Mucosa of rectum (tissue), 2 donors: Measurements from ENCODE around the gene ATP6V0C.

ENCODE experiments used
- H3K27ac ChIP-seq, 2 donors: one replicate each; pipeline ENCODE4 v1.7.0; 2013; ENCODE audit warnings: inconsistent platforms in 2 of 2, low read depth in 2 of 2, low read length in 2 of 2
- H3K27me3 ChIP-seq, 2 donors: one replicate each; pipeline ENCODE4 v1.7.0; 2013; ENCODE audit warnings: low read length in 2 of 2; ENCODE audit not compliant: control insufficient read depth in 2 of 2, insufficient read depth in 2 of 2
- H3K36me3 ChIP-seq, 2 donors: one replicate each; pipeline ENCODE4 v1.7.0; 2013; ENCODE audit warnings: low read length in 2 of 2; ENCODE audit not compliant: control insufficient read depth in 2 of 2, insufficient read depth in 2 of 2
- H3K4me1 ChIP-seq, 2 donors: one replicate each; pipeline ENCODE4 v1.7.0; 2013; ENCODE audit warnings: low read length in 2 of 2, mild to moderate bottlenecking in 1 of 2; ENCODE audit not compliant: control insufficient read depth in 2 of 2, insufficient read depth in 2 of 2
- H3K4me3 ChIP-seq, 2 donors: one replicate each; pipeline ENCODE4 v1.7.0; 2013; ENCODE audit warnings: low read length in 2 of 2
- H3K9ac ChIP-seq, 2 donors: one replicate each; pipeline ENCODE4 v1.7.0; 2013; ENCODE audit warnings: low read length in 2 of 2, low read depth in 1 of 2, mild to moderate bottlenecking in 1 of 2
- H3K9me3 ChIP-seq, 2 donors: one replicate each; pipeline ENCODE4 v1.7.0; 2013; ENCODE audit warnings: low read length in 2 of 2; ENCODE audit not compliant: control insufficient read depth in 2 of 2
- donor health status: healthy.
- donor health status: Normal muscosa, but diverticular disease.

The ATP6V0C gene

GRCh38 chr16:2483939-2484897, 29.5 kb upstream of the ATP6V0C start:
- Histone ChIP-seq H3K9me3 (no peaks in the 10 kb centered on the region), H3K9ac (no peak overlapping the region), H3K4me1 (peaks cover 15 to 29% of the 10 kb centered on the region in 2 donors), H3K36me3 (no peaks in the 10 kb centered on the region), H3K27ac (no peak overlapping the region), H3K27me3 (no peaks in the 10 kb centered on the region), H3K4me3 (no peak overlapping the region)

GRCh38 chr16:2484898-2485508, 28.7 kb upstream of the ATP6V0C start:
- peaks cover 15 to 29% of the 10 kb centered on the region in 2 donors for H3K4me1 ChIP-seq
- no peak overlapping the region for H3K4me3 ChIP-seq
- H3K27me3 ChIP-seq = no peaks in the 10 kb centered on the region
- no peaks in the 10 kb centered on the region for H3K9me3 ChIP-seq
- H3K9ac ChIP-seq = no peak overlapping the region
- no peaks in the 10 kb centered on the region for H3K36me3 ChIP-seq
- no peak overlapping the region for H3K27ac ChIP-seq

DNA sequence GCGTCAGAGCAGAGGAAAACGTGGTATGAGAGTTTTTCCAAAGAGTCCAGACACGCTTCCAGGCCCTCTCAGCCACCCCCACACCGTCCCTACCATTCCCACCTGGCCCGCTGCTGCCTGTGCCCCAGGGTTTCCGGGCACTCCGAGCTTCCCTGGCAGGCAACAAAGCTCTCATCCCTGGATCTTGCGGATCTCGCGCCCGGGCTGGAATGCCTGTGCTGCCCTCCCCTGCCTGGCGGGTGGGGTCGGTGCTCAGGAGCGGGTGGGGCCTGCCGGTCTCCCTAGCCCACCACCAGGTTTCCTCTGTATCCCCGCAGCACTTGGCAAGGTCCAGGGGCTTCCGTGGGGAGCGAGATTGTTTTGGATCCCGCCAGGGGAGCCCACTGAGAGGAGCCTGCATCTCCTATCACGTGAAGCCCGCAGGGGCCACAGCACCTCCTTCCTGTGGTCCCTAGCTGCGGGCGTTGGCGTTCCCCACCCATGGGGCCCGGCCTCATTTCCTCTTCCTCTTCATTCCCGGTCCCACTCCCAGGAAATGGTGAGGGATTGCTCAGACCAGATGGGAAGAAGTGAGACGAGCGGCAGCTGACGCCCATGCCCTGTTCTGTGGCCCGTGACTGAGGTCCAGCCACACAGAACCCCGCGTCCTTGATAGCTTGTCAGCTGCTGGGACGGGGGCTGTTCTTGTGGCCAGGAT, 27.8 kb upstream of the ATP6V0C start:
- H3K36me3 ChIP-seq = no peaks in the 10 kb centered on the region
- peaks cover 12 to 23% of the 10 kb centered on the region in 2 donors for H3K4me1 ChIP-seq
- no peak overlapping the region for H3K27ac ChIP-seq
- H3K9me3 ChIP-seq = no peaks in the 10 kb centered on the region
- H3K27me3 ChIP-seq = no peaks in the 10 kb centered on the region
- H3K4me3 ChIP-seq = no peak overlapping the region
- H3K9ac ChIP-seq = no peak overlapping the region

- no peak overlapping the region for H3K9ac ChIP-seq
- H3K4me1 ChIP-seq = peaks cover 12 to 14% of the 10 kb centered on the region in 2 donors
- no peak overlapping the region for H3K4me3 ChIP-seq
- H3K9me3 ChIP-seq = no peaks in the 10 kb centered on the region
- H3K27ac ChIP-seq = no peak overlapping the region
- no peaks in the 10 kb centered on the region for H3K27me3 ChIP-seq
- H3K36me3 ChIP-seq = no peaks in the 10 kb centered on the region
These were observed 26.9 kb upstream of the ATP6V0C start for GRCh38 chr16:2486645-2487516.

GRCh38 chr16:2487517-2487842, 26.3 kb upstream of the ATP6V0C start:
- Histone ChIP-seq H3K27me3 (no peaks in the 10 kb centered on the region), H3K27ac (no peak overlapping the region), H3K36me3 (no peaks in the 10 kb centered on the region), H3K4me1 (peaks cover 14 to 19% of the 10 kb centered on the region in 2 donors), H3K9ac (no peak overlapping the region), H3K9me3 (no peaks in the 10 kb centered on the region), H3K4me3 (no peak overlapping the region)

DNA sequence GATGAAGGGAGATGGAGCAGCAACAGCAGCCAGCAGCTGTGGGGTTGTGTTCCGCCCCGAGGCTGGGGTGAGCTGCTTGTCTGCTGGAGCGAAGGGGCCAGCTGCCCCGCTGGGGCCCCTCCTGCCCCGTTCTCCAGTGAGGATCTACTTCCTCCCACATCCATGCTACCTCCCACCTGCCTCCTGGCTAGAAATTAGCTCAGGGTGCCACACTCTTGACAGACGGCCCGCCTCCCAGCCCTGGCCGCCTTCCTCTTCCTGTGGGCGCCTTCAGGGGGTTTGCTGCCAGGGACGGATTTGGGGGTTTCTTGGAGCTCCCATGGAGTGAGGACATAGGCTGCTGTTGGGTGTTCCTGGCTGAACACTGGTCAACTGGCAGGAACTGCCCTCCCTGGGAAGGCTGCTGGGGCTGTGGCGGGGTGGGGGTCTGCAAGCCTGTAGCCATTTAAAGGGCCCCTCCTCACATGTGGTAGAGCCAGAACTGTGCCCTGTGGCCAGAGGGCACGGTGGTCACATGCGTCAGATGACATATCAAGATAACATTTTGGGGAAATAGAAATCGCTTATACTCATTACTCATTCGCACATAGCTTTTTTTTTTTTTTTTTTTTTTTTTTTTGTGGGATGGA, 25.7 kb upstream of the ATP6V0C start:
- H3K27me3 ChIP-seq = no peaks in the 10 kb centered on the region
- no peak overlapping the region for H3K27ac ChIP-seq
- no peaks in the 10 kb centered on the region for H3K36me3 ChIP-seq
- no peak overlapping the region for H3K9ac ChIP-seq
- H3K4me1 ChIP-seq = peaks cover 13 to 15% of the 10 kb centered on the region in 2 donors
- no peak overlapping the region for H3K4me3 ChIP-seq
- H3K9me3 ChIP-seq = no peaks in the 10 kb centered on the region

GRCh38 chr16:2489581-2489980, 24.2 kb upstream of the ATP6V0C start:
- Histone ChIP-seq H3K27me3 (no peaks in the 10 kb centered on the region), H3K4me3 (no peak overlapping the region), H3K36me3 (peaks cover 0 to 2% of the 10 kb centered on the region in 2 donors), H3K4me1 (peaks cover 12 to 15% of the 10 kb centered on the region in 2 donors), H3K9ac (no peak overlapping the region), H3K9me3 (no peaks in the 10 kb centered on the region), H3K27ac (no peak overlapping the region)

DNA sequence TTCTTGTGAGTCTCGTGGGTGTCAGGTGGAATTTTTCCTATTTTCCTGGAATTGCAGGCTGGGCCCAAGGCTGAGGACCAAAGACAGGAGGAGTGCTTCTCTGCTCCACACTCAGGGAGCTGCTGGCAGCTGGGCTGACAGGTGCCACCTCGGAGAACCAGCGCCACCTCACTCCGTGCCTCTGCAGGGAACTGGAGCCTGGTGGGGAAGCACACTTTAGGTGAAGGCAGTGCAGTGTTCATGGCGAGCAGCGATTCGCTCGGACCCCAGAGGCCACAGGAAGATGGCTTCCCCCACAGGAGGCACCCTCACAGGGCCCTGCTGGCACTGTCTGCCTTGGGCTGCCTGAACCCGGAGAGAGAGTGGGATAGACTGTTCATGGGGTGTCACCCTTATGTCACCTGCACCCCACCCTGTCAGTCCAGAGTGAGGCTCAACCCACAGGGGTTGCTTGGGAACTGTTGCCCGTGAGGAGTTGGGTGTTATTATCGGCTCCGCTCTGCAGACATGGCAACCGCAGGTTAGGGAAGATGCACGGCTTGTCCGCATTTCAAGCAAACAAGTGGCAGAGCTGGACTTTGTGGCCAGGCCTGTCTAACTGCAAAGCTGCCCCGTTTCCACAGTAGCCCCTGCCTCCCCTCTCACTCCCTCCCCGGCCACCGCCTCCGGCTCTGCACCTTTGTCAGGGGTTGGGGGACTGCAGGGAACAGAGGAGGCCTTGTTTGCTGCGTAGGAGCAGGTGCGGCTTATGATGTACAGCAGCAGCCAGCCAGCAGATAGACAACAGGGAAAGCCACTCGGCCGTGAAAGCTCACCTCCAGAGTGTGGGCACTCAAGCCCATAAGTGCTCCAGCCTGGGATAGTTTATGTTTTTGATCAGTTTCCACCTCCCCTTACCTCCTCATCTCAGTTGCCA, 23.3 kb upstream of the ATP6V0C start:
- Histone ChIP-seq H3K27me3 (no peaks in the 10 kb centered on the region), H3K27ac (no peak overlapping the region), H3K36me3 (peaks cover 0 to 2% of the 10 kb centered on the region in 2 donors), H3K4me3 (no peak overlapping the region), H3K9ac (no peak overlapping the region), H3K4me1 (peaks cover 12 to 15% of the 10 kb centered on the region in 2 donors), H3K9me3 (no peaks in the 10 kb centered on the region)
